Thymus (tissue), 11 donors: ENCODE measurements around the gene EHBP1L1. TPM values are rescaled to one million over a fixed set of nuclear protein-coding genes. Genes with fewer than 3 reads are reported as not detected.

Experiments used
- DNase-seq, 9 donors: peaks; one replicate each; pipeline ENCODE4 v3.0.0-alpha.2; 2013; ENCODE audit warnings: low spot score in 9 of 9, low read depth in 6 of 9, missing footprints in 1 of 9
- H3K27ac ChIP-seq, 2 donors: one replicate each; pipeline ENCODE4 v1.5.1; 2013; ENCODE audit warnings: control low read depth in 1 of 2, low read depth in 1 of 2, low read length in 1 of 2, mild to moderate bottlenecking in 1 of 2, moderate library complexity in 1 of 2
- H3K27me3 ChIP-seq, 2 donors: one replicate each; pipeline ENCODE4 v1.5.1; 2013; ENCODE audit warnings: low read length in 1 of 2; ENCODE audit not compliant: control insufficient read depth in 2 of 2, insufficient read depth in 1 of 2
- H3K36me3 ChIP-seq, 2 donors: one replicate each; pipeline ENCODE4 v1.5.1; 2013; ENCODE audit warnings: low read length in 1 of 2, mild to moderate bottlenecking in 1 of 2, moderate library complexity in 1 of 2; ENCODE audit not compliant: control insufficient read depth in 2 of 2, insufficient read depth in 2 of 2
- H3K4me1 ChIP-seq, 2 donors: one replicate each; pipeline ENCODE4 v1.5.1; 2013; ENCODE audit warnings: low read length in 2 of 2; ENCODE audit not compliant: control insufficient read depth in 2 of 2, insufficient read depth in 2 of 2
- H3K4me3 ChIP-seq, 2 donors: one replicate each; pipeline ENCODE4 v1.5.1; 2013; ENCODE audit warnings: low read length in 2 of 2, control low read depth in 1 of 2, mild to moderate bottlenecking in 1 of 2
- H3K9me3 ChIP-seq, 2 donors: one replicate each; pipeline ENCODE4 v1.5.1; 2013; ENCODE audit warnings: low read length in 1 of 2, mild to moderate bottlenecking in 1 of 2; ENCODE audit not compliant: control insufficient read depth in 2 of 2, insufficient read depth in 1 of 2
- WGBS: extraction: QIAGEN DNeasy Blood & Tissue Kit; methylation state at CpG from one replicate; pipeline ENCODE4 v1.1.7; 2013; 5-methylcytosine and 5-hydroxymethylcytosine counted together
- polyA plus RNA-seq: library from polyadenylated mRNA; stranded (reverse); fragments of 200-250 nt; gene quantifications from one replicate; pipeline ENCODE4 v1.2.3, GENCODE V29; 2013
- total RNA-seq: library from RNA; stranded (reverse); fragments of 120-200 nt; gene quantifications from one replicate; pipeline ENCODE4 v1.2.4, GENCODE V29; 2013
- donor health status: healthy.

Gene EHBP1L1
- total and polyA plus RNA-seq, 2 donors, result 19.9 to 66.5 TPM

- H3K36me3 ChIP-seq, result peaks cover 40 to 42% of the 10 kb centered on the region in 2 donors
- peaks cover 0 to 40% of the 10 kb centered on the region in 2 donors for H3K4me1 ChIP-seq
- no peak overlapping the region for H3K27ac ChIP-seq
- H3K27me3 ChIP-seq, result peaks cover 0 to 26% of the 10 kb centered on the region in 2 donors
- no peak overlapping the region for H3K4me3 ChIP-seq
- 95% methylated on average over 51 of the region's 51 CpGs for WGBS
- no peak for DNase-seq
- no peaks in the 10 kb centered on the region for H3K9me3 ChIP-seq
These were observed 9.8 kb downstream of the EHBP1L1 start for GRCh38 chr11:65585396-65586246.

DNA sequence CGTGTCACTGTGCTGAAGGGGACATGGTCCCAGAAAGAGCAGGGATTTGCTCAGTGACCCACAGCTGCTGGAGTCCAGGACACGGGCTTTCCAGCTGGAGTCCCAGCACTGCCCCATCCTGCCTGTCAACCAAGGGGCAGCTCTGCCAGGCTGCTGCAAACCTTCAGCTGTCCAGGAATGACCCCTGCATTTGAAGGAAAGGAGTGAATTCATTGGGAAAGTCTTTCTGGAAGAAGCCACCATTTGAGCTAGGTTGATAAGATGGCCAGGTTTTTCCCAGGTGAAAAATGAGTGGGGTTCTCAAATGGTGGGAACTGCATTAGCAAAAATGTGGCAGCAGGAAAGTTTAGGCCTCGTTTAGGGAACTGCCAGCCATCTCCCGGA, 10.4 kb downstream of the EHBP1L1 start:
- H3K27me3 ChIP-seq, result peaks cover 0 to 30% of the 10 kb centered on the region in 2 donors
- H3K27ac ChIP-seq, result no peak overlapping the region
- peaks cover 0 to 40% of the 10 kb centered on the region in 2 donors for H3K4me1 ChIP-seq
- H3K9me3 ChIP-seq, result no peaks in the 10 kb centered on the region
- no peak overlapping the region for H3K4me3 ChIP-seq
- H3K36me3 ChIP-seq, result peaks cover 34 to 40% of the 10 kb centered on the region in 2 donors
- WGBS, result 98% methylated on average over 4 of the region's 4 CpGs
- no peak for DNase-seq

DNA sequence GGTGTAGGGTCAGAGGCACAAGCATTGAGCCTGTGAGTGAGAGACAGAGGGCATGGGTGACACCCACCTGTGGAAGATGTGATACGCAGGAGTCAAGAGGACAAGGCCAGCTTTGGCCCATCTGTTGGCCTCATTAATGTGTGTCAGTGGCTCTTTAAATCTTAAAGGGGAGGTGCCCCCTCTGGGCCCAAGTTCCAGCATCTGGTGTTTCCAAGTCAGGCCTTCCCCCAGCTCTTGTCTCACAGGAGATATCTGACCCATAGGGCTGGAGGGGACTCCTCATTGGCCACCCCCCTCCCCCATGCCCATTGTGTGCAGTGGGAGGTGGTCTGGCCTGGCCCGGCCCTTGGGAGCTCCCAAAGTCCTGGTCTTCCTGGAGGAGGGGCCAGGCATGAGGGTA, 10.8 kb downstream of the EHBP1L1 start:
- H3K27ac ChIP-seq, result no peak overlapping the region
- no peaks in the 10 kb centered on the region for H3K9me3 ChIP-seq
- peaks cover 34 to 38% of the 10 kb centered on the region in 2 donors for H3K36me3 ChIP-seq
- H3K4me3 ChIP-seq, result no peak overlapping the region
- WGBS, result 91% methylated on average over 2 of the region's 2 CpGs
- H3K27me3 ChIP-seq, result peaks cover 0 to 35% of the 10 kb centered on the region in 2 donors
- no peak for DNase-seq
- peaks cover 0 to 40% of the 10 kb centered on the region in 2 donors for H3K4me1 ChIP-seq

DNA sequence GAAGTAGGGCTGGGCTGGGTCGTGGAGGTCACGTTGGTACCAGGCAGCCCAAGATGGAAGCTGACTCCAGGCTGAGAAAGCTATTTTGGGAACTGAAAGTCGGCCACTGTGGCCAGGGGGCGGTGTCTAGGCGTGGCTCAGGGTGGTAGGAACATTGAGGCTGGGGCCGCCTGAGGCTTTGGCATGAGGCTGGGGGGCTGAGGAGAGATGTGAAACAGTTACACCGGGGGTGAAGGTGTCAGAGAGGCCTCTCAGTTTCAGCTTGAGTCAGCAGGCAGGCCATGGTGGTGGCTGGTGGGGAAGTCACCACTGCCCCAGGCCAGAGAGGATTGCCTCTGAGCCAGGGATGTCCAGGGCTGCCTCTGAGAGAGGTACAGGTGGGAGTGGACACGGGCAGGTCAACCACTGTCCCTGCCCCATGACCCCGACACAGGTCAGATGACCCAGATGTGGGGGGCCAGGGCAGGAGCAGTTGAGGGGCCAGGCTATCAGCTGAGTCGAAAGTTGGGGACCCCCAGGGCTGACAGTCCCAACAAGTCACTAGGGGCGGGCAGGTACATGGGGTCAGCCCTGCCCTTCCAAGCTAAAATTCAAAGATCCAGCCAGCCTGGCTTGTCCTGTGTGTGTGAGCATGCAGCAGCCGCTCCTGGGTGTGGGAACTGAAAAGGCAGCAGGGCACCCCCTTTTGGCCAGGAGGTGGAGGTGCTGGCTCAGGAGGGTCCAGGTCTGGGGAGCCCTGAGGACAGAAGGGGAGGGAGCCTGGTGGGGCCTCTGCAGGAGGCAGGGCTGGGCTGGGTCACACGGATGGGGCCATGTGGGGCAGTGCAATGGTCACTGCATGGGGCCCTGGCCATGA, 12.6 kb downstream of the EHBP1L1 start:
- Histone ChIP-seq H3K9me3 (no peaks in the 10 kb centered on the region), H3K27me3 (peaks cover 0 to 48% of the 10 kb centered on the region in 2 donors), H3K4me1 (peaks cover 0 to 54% of the 10 kb centered on the region in 2 donors), H3K36me3 (peaks cover 42 to 49% of the 10 kb centered on the region in 2 donors), H3K4me3 (no peak overlapping the region), H3K27ac (peak overlapping the region; percentile 45 to 68)
- WGBS, result 48% methylated on average over 13 of the region's 13 CpGs
- peak in 4 of 9 donors; percentile 56 to 81 (median 74) for DNase-seq

- no peaks in the 10 kb centered on the region for H3K9me3 ChIP-seq
- no peak overlapping the region for H3K4me3 ChIP-seq
- H3K27ac ChIP-seq, result peak overlapping the region in 1 of 2 donors; percentile 11
- peaks cover 0 to 39% of the 10 kb centered on the region in 2 donors for H3K27me3 ChIP-seq
- DNase-seq, result peak in 2 of 9 donors; percentile 60 to 71
- H3K36me3 ChIP-seq, result peaks cover 39 to 43% of the 10 kb centered on the region in 2 donors
- H3K4me1 ChIP-seq, result peaks cover 2 to 54% of the 10 kb centered on the region in 2 donors
- 87% methylated on average over 9 of the region's 9 CpGs for WGBS
These were observed 13.8 kb downstream of the EHBP1L1 start for GRCh38 chr11:65589444-65590239.

GRCh38 chr11:65590240-65590738, 14.4 kb downstream of the EHBP1L1 start:
- no peak for DNase-seq
- H3K4me1 ChIP-seq, result peaks cover 2 to 55% of the 10 kb centered on the region in 2 donors
- H3K27me3 ChIP-seq, result peaks cover 0 to 36% of the 10 kb centered on the region in 2 donors
- H3K9me3 ChIP-seq, result no peaks in the 10 kb centered on the region
- peak overlapping the region; percentile 3 to 11 for H3K27ac ChIP-seq
- no peak overlapping the region for H3K4me3 ChIP-seq
- WGBS, result 84% methylated on average over 8 of the region's 8 CpGs
- peaks cover 38 to 39% of the 10 kb centered on the region in 2 donors for H3K36me3 ChIP-seq

DNA sequence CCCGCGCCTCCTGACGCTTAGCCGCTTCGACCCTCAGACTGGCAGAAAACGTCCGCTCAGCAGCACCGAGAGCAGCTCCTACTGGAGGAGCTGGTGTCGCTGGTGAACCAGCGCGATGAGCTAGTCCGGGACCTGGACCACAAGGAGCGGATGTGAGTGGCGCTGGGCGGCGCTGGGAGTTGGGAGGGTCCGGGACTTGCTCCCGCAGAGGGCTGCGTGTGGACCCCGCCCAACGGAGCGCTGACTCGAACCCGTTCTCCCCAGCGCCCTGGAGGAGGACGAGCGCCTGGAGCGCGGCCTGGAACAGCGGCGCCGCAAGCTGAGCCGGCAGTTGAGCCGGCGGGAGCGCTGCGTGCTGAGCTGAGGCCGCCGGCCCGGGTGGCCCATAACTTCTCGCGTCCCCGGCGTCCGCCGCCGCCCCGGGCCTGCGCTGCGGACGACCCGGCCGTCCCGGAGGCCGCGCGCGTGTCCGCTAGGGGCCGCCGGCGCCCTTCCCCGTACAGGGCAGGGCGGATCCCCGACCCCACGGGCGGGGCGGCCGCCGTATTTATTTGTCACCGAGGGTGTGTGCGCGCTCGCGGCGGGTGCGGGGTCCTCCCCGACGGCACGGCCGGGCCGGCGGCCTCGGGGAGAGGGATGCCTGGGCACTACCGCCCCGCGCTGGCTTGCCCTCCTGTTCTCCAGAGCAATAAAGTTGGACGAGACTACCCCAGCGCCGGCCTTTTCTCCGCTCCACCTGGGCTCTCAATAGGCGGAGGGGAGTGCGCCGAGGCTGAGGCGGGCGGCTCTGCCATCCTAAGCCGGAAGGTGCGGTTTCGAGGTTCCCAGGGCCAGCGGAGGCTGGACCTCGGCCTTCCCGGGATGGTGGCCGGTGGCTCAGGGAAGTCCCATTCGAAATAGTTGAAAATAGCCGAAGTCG, 16.3 kb downstream of the EHBP1L1 start:
- no peak for DNase-seq
- Histone ChIP-seq H3K9me3 (no peaks in the 10 kb centered on the region), H3K27ac (no peak overlapping the region), H3K36me3 (peaks cover 28 to 31% of the 10 kb centered on the region in 2 donors), H3K4me1 (peaks cover 2 to 52% of the 10 kb centered on the region in 2 donors), H3K27me3 (peaks cover 0 to 27% of the 10 kb centered on the region in 2 donors), H3K4me3 (no peak overlapping the region)
- 94% methylated on average over 106 of the region's 106 CpGs for WGBS
